Measurements from ENCODE around the gene ZNF837. TPM values are rescaled to one million over a fixed set of nuclear protein-coding genes. Genes with fewer than 3 reads are reported as not detected.

Gene ZNF837
- total and polyA plus RNA-seq, 2 of the 13 experiments (the other 11 are each of a cell fraction or from before 2014, with no cell fraction given), result 0.29 to 1.3 TPM

DNA sequence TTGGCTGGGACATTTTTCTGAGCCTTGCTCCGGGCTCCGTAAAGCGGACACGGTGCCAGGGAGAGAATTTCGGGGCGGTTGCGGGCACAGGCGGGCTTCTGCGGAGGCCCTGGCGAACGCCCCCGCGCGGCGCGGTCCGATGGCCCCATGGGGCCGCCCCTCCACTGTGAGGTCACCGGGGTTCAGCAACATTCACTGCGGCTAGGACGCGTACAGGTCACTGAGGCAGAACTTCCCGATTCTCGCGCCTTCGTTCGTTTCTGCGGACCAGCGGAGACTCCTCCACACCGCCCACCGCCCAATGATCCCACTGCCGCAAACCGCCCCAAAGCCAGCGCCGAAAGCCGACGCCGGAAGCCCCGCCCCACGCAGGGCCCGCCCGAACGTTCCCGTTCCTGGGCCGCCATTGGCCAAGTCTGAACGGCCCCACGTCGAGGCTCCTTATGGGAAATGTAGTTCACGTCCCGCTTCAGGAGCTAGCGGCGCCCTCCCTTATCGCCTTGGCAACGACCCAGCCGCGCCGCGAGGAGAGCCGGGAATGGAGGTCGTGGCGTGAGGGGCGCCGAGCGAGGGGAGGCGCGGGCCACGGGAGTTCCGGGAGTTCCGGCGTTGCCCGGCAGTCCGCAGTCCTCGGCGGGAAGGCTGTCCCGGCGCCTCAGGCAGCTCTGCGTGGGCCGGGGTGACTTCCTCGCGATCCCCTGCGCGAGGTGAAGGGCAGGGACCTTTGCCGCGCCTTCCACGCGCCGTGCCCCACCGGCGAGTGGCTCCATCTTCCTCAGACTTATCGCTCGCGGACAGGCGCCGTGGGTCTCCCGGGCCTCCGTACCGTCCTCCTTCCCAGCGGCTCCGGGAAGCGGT lies 27.6 kb upstream of the ZNF837 start, which contains the start of gene ZNF584 (continued):
- TF ChIP-seq ZNF574 (CRISPR knock-in tag; IDR thresholded peaks at IDR 0.05) (peak; percentile 88), SRF (IDR thresholded peaks at IDR 0.05; ENCODE audit: low read depth, low read length) (0 out of 2 replicates have a peak, but pooled peaks have one; percentile 37), ZNF337 (CRISPR knock-in tag; IDR thresholded peaks at IDR 0.05; ENCODE audit: borderline replicate concordance, low read depth) (0 out of 2 replicates have a peak, but pooled peaks have one; percentile 75), REXO4 (CRISPR knock-in tag; IDR thresholded peaks at IDR 0.05; ENCODE audit: borderline replicate concordance) (peak; percentile 4; the same call in 1 of the 2 replicates), GABPA (IDR thresholded peaks at IDR 0.05; ENCODE audit: low read depth, low read length) (peak; percentile 79), GABPA (CRISPR knock-in tag; IDR thresholded peaks at IDR 0.05; ENCODE audit: low read depth) (peak; percentile 95), E2F5 (CRISPR knock-in tag; conservative IDR thresholded peaks at IDR 0.05) (0 out of 2 replicates have a peak, but pooled peaks have one; percentile 36), ZNF788 (CRISPR knock-in tag; IDR thresholded peaks at IDR 0.05; ENCODE audit: borderline replicate concordance) (no peak; the same call in 1 of the 2 replicates), PHF8 (CRISPR knock-in tag; IDR thresholded peaks at IDR 0.05) (peak; percentile 60), ZNF20 (CRISPR knock-in tag; IDR thresholded peaks at IDR 0.05) (0 out of 2 replicates have a peak, but pooled peaks have one; percentile 38), ZSCAN9 (CRISPR knock-in tag; IDR thresholded peaks at IDR 0.05; ENCODE audit: borderline replicate concordance) (no peak), ZNF564 (CRISPR knock-in tag; IDR thresholded peaks at IDR 0.05) (0 out of 2 replicates have a peak, but pooled peaks have one; percentile 54)
- TF ChIP-seq, protein P1, sequence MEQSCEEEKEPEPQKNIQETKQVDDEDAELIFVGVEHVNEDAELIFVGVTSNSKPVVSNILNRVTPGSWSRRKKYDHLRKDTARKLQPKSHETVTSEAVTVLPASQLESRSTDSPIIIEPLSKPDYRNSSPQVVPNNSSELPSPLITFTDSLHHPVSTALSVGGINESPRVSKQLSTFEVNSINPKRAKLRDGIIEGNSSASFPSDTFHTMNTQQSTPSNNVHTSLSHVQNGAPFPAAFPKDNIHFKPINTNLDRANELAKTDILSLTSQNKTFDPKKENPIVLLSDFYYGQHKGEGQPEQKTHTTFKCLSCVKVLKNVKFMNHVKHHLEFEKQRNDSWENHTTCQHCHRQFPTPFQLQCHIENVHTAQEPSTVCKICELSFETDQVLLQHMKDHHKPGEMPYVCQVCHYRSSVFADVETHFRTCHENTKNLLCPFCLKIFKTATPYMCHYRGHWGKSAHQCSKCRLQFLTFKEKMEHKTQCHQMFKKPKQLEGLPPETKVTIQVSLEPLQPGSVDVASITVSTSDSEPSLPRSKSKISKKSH (CRISPR knock-in tag; IDR thresholded peaks at IDR 0.05; ENCODE audit: borderline replicate concordance), result peak; percentile 59; the same call in 1 of the 2 replicates
- TF ChIP-seq, protein P2, sequence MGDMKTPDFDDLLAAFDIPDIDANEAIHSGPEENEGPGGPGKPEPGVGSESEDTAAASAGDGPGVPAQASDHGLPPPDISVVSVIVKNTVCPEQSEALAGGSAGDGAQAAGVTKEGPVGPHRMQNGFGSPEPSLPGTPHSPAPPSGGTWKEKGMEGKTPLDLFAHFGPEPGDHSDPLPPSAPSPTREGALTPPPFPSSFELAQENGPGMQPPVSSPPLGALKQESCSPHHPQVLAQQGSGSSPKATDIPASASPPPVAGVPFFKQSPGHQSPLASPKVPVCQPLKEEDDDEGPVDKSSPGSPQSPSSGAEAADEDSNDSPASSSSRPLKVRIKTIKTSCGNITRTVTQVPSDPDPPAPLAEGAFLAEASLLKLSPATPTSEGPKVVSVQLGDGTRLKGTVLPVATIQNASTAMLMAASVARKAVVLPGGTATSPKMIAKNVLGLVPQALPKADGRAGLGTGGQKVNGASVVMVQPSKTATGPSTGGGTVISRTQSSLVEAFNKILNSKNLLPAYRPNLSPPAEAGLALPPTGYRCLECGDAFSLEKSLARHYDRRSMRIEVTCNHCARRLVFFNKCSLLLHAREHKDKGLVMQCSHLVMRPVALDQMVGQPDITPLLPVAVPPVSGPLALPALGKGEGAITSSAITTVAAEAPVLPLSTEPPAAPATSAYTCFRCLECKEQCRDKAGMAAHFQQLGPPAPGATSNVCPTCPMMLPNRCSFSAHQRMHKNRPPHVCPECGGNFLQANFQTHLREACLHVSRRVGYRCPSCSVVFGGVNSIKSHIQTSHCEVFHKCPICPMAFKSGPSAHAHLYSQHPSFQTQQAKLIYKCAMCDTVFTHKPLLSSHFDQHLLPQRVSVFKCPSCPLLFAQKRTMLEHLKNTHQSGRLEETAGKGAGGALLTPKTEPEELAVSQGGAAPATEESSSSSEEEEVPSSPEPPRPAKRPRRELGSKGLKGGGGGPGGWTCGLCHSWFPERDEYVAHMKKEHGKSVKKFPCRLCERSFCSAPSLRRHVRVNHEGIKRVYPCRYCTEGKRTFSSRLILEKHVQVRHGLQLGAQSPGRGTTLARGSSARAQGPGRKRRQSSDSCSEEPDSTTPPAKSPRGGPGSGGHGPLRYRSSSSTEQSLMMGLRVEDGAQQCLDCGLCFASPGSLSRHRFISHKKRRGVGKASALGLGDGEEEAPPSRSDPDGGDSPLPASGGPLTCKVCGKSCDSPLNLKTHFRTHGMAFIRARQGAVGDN (CRISPR knock-in tag; IDR thresholded peaks at IDR 0.05), result peak; percentile 55
